Activated T-cell treated with anti-CD3 and anti-CD28 coated beads, Interleukin-2, amount 50 U/mL, for 1 hour (primary cell): ENCODE results near the gene FOXJ1.
A peak's percentile ranks its signal among the peaks of the same experiment; 100 is the strongest.

Experiments
- DNase-seq: peaks from one replicate; pipeline ENCODE4 v3.0.0-alpha.2; 2020

Gene FOXJ1

DNA sequence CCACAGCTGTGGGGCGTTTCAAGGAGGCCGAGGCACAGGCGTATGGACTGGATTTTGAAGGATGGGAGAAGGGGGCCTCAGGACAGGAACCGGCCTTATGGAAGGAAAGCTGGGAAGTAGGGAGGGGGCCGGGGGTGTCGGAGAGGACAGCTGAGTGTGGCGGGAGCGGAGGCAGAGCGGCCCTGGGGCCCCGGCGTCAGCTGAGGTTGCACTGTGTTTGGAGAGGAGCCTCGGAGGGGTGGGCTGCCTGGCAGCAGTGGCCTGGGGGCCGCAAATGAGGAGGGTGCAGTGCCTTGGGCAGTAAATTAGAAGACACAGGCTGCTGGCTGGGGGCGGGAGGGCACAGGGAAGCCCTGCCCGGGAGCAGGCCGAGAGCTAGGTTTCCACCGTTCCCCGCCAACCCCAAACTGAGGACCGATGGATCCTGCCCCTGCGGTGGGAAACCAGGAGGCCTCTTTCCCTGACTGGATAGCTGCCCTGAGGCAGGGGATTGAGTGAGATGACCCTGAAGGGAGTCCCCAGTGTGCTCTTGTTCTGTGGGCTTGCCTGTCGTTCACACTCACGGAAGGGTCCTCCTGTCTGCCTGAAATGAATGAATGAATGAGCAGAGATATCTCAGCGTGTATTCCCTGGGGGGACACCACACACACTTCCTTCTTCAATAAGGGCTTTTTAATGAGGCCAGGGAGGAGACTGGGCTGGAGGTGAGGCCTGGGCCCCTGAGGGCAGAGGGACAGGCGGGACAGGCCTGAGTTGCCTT lies 18.4 kb downstream of the FOXJ1 start:
- no peak for DNase-seq

- no peak for DNase-seq
These were observed 19.1 kb downstream of the FOXJ1 start for GRCh38 chr17:76121932-76122430.

DNA sequence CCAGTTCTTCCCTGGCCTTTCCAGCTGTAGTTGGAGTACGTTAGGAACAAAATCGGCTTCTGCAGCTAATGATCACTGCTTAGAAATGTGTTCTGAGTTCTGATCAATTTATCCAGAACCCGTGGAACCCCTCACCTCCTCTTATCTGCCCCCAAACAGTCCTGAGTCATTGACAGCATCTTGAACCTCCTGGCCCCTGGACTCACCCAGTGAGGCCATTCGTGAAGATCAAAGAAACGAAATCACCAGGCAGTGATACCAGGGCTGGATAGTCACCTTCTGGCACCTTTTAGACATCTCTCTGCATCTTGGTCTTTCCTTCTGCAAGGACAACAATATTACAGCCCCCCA lies 20.4 kb downstream of the FOXJ1 start:
- no peak for DNase-seq

GRCh38 chr17:76119409-76120371 lies 21.4 kb downstream of the FOXJ1 start:
- DNase-seq = no peak

DNA sequence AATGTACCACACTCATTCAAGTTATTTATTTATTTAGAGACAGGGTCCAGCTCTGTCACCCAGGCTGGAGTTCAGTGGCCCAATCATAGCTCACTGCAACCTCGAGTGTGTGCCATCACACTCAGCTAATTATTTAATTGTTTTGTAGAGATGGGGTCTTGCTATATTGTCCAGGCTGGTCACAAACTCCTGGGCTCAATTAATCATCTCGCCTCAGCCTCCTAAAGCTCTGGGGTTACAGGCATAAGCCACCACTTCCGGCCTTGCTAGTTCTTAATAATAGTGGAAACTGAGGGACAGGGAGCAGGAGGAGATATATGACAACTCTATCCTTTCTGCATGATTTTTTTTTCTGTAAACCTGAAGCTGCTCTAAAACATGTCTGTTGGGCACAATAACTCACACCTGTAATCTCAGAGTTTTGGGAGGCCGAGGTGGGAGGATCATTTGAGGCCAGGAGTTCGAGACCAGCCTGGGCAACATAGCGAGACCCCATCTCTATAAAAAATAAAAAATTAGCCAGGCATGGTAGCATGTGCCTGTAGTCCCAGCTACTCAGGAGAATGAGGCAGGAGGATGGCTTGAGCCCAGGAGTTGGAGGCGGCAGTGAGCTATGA lies 25.8 kb downstream of the FOXJ1 start:
- no peak for DNase-seq

DNA sequence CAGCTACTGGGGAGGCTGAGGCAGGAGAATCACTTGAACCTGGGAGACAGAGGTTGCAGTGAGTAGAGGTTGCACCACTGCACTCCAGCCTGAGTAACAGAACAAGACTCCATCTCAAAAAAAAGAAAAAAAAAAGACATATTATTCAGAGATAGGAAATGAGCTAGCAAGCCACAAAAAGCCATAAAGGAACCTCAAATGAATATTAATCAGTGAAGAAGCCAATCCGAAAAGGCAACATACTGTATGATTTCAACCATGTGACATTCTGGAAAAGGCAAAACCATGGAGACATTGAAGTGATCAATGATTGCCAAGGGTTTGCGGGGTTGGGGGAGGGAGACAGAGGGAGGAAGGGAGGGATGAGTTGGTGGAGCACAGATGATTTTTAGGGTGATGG lies 29.1 kb downstream of the FOXJ1 start:
- DNase-seq = no peak

DNA sequence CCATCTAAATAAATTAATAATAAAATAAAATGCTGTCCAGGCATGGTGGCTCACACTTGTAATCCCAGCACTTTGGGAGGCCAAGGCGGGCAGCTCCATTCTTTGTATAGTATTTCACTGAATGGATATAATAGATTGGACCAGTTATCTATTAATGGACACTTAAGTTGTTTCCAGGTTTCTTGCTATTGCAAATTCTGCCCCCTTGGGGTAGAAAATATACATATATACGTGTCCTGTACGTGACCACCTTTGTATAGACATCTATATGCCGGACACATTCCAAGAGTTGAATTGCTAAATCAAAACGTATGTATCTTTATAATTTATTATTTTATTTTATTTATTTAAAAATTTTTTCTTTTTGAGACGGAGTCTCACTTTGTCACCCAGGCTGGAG lies 33.5 kb downstream of the FOXJ1 start:
- DNase-seq = no peak

GRCh38 chr17:76106703-76107102 lies 34.3 kb downstream of the FOXJ1 start:
- DNase-seq = no peak

DNA sequence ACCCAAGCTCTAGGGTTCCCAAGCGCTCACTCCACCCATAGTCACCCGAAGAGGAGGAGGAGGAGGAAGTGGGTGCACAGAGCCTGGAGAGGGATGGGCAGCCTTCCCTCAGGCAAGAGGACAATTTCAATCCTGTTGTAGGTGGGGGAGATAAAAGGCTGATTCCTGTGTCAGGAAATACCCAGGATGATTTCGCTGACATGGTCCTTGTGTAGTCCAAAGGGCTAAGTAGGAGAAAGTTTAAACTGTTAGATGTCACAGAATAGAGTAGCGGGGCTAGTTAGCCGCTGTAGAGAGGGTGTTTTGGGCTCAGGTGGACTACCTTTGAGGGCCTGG lies 36.2 kb downstream of the FOXJ1 start:
- DNase-seq = no peak

GRCh38 chr17:76104140-76104895 lies 36.7 kb downstream of the FOXJ1 start:
- DNase-seq = no peak

DNA sequence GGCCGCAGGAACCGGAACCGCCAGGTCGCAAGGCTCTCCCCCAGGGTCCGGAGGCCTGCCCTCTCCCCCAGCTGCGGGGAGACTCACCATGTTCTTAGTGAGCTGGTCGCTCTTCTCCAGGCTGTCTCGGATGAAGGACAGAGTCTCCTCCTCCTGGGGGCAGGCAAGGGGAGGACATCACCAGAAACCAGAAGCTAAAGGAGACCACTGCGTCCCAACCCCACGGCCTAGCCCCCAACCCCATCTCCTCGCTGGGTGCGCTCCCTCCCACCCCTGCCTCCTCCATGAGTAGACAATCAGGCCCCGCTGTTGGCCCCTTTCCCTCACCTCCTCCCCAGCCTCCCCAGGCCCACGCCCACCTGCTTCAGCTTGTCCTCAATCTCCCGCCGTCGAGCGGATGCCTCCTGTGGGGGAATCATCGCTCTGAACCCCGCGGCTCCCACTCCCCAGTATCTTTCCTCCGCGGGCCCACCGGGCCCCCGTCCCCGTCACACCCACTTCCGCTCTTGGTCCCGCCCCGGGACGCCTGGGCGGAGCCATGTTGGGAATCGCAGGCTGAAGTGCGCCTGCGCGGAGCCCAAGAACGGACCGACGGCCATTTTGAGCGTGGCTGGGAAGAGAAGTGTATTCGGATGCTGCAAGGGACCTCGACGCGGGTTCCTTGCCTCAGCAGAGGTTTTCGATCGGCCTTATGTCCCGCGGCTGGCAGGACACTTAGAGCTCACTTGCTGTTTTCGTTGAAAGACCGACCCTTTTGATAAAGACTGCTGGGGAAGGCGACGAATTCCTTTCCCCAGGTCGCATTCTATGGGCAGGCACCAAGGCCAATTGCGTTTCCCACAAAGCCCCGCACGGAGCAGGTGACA lies 37.5 kb downstream of the FOXJ1 start, which contains the start of gene EXOC7:
Gene EXOC7, minus strand, starts transcription at position 514 of the 866 bp plus-strand sequence. Its CDS starts 95 bp downstream, at position 419.
- DNase-seq = peak; percentile 97

DNA sequence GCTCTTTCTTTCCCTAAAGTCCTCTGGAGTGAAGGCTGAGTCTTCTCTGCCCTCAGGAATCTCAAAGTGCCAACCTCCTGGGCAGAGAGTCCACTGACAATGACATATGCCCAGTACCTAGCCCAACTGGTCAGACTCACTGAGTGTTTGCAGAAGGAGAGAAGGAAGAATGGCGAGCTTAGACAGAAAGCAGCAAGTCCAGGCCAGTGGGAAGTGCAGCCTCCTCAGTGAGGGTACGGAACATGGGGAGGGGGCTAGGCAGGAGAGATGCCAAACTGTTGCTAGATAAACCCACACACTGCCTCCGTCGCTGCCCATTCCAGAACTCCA lies 38.1 kb downstream of the FOXJ1 start:
- no peak for DNase-seq

GRCh38 chr17:76097716-76098295 lies 43.2 kb downstream of the FOXJ1 start:
- no peak for DNase-seq

DNA sequence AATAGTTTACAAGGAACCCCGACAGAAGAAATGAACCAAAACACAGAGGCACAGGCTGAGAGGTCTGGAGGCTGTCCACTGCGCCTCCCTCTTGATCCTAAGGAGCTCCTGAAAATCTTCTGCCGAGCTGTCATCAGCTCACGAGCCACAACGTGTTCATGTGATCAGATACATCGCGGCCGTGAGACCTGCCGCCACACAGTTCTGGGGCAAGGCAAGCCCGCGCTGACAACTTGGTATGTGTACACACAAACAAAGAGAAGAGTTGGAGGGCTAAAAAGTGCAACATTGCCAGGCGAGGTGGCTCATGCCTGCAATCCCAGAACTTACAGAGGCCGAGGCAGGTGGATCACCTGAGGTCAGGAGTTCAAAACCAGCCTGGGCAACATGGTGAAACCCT lies 45.1 kb downstream of the FOXJ1 start:
- DNase-seq = no peak

GRCh38 chr17:76094046-76094445 lies 47.0 kb downstream of the FOXJ1 start:
- DNase-seq = no peak

DNA sequence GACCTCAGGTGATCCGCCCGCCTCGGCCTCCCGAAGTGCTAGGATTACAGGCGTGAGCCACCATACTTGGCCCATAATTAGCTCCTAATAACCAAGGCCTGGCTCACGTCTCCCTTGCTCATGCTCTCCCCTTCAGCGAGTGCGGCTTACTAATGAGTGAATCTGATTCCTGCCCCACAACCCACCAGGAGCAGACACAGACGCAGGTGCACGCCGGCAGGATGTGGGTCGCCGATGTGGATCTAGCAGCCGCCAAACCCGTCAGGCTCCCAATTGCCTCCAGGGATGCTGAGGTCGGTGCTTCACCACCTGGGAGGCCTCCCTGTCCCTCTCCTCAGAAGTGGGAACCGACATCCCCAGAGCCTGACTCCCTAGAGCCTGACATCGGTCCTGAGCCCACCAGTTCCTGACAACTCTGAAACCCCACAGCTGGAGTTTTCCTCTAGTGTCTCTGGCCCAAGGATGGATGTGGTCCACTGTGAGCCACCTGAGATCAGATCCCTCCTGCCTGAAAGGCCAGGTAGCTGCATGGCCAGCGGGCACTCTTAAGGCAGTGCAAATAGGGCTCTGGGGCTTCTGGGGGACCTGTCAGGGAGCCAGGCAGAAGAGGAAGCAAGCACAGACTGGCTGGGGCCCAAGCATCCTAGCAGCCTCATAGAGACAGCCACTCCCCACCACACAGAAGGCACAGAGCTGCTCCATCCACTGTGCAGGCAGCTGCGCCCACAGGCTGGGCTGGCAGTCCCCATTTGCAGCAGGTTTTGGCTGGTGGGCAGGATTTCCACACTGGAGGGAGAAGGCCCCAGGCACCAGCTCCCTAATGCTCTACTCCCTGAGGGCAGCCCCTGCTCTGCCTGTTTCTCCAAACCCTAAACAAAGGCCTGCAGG lies 48.3 kb downstream of the FOXJ1 start:
- no peak for DNase-seq

DNA sequence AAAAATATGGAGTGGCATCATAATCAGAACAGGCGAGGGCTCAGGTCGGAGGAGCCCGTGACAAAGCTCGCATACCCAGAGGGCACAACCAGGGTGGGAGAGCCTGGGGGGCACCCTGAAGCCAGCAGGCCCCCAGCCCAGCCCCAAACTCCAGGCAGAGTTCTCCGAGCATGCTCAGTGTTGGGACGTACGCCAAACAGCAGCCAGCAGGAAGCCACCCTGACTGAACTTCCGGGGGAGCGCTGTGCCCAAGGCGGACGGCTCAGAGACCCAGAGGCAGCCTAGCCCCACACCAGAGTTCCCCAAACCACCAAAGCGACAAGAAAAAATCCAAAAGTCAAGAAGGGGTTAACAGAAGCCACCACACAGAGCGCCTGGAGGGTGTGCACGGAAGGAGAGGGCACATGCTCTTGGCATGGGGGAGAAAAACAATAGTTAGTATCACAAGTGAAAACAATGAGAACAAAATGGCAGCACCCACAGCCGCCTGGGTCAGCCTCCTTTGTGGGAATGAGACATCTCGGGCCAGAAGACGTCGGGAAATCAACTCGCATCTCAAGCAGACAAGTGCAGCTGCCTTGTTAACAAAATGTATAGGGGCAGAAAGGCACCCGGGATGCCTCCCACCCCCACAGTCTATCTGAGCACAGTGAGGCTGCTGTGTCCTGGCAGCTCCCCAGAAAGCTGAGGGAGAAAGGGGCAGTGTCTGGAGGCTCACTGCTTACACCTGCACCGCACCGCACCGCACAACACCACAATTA lies 49.3 kb downstream of the FOXJ1 start:
- no peak for DNase-seq

- no peak for DNase-seq
These were observed 50.4 kb downstream of the FOXJ1 start for GRCh38 chr17:76090517-76091129.
